ENCODE measurements around the gene PACRG. TPM values are rescaled to one million over a fixed set of nuclear protein-coding genes. Genes with fewer than 3 reads are reported as not detected.

PACRG gene
- total RNA-seq, 1 experiment from 2014 or later = 0.44 TPM

GRCh38 chr6:162727322-162728182 lies at the start of gene PACRG, which contains the start of gene PRKN (continued):
- no peak for TF ChIP-seq MXD4 (CRISPR knock-in tag; IDR thresholded peaks at IDR 0.05; ENCODE audit: borderline replicate concordance)
- no peak for TF ChIP-seq NR2C2 (CRISPR knock-in tag; IDR thresholded peaks at IDR 0.05)
- no peak for TF ChIP-seq PRRX2 (CRISPR knock-in tag; IDR thresholded peaks at IDR 0.05)
- TF ChIP-seq ZBTB21 (CRISPR knock-in tag; IDR thresholded peaks at IDR 0.05; ENCODE audit: borderline replicate concordance) = 0 out of 2 replicates have a peak, but pooled peaks have one; percentile 69
- peak; percentile 78 for TF ChIP-seq TEAD1 (CRISPR knock-in tag; IDR thresholded peaks at IDR 0.05)
- no peak for TF ChIP-seq PRDM15 (CRISPR knock-in tag; IDR thresholded peaks at IDR 0.05)
- TF ChIP-seq GABPB1 (CRISPR knock-in tag; IDR thresholded peaks at IDR 0.05) = peak; percentile 76
- TF ChIP-seq IRF2 (CRISPR knock-in tag; IDR thresholded peaks at IDR 0.05; ENCODE audit: borderline replicate concordance, low read depth) = no peak
- 0 out of 2 replicates have a peak, but pooled peaks have one; percentile 29 for TF ChIP-seq ZNF138 (CRISPR knock-in tag; conservative IDR thresholded peaks at IDR 0.05)
- TF ChIP-seq ZNF317 (CRISPR knock-in tag; IDR thresholded peaks at IDR 0.05; ENCODE audit: borderline replicate concordance, low read depth) = no peak
- peak; percentile 84; the same call in 1 of the 2 replicates for TF ChIP-seq HMGXB4 (CRISPR knock-in tag; IDR thresholded peaks at IDR 0.05)
- TF ChIP-seq ATF3 (CRISPR knock-in tag; conservative IDR thresholded peaks at IDR 0.05) = no peak
- TF ChIP-seq ZMAT4 (CRISPR knock-in tag; IDR thresholded peaks at IDR 0.05) = no peak
- TF ChIP-seq E2F5 (CRISPR knock-in tag; IDR thresholded peaks at IDR 0.05) = no peak; the same call in 1 of the 2 replicates
- TF ChIP-seq MYBL2 (CRISPR knock-in tag; IDR thresholded peaks at IDR 0.05) = no peak
- TF ChIP-seq TEAD4 (CRISPR knock-in tag; IDR thresholded peaks at IDR 0.05) = no peak
- TF ChIP-seq ZNF425 (CRISPR knock-in tag; conservative IDR thresholded peaks at IDR 0.05) = no peak
- no peak for TF ChIP-seq FOXK1 (CRISPR knock-in tag; IDR thresholded peaks at IDR 0.05)
- peak; percentile 66; the same call in 1 of the 2 replicates for TF ChIP-seq AFF4 (CRISPR knock-in tag; IDR thresholded peaks at IDR 0.05; ENCODE audit: borderline replicate concordance)
- no peak for TF ChIP-seq EMX1 (CRISPR knock-in tag; IDR thresholded peaks at IDR 0.05)
- TF ChIP-seq NFYB (CRISPR knock-in tag; conservative IDR thresholded peaks at IDR 0.05; ENCODE audit: low read depth) = no peak
- TF ChIP-seq ATF6 (CRISPR knock-in tag; IDR thresholded peaks at IDR 0.05) = no peak
- TF ChIP-seq ATF1 (CRISPR knock-in tag; IDR thresholded peaks at IDR 0.05) = no peak
